NCI-H2107 treated with DMSO at 0.1 percent for 48 hours (cell line): ENCODE results near the gene HIGD1B.
"Not testable (repeated sequence)": the region's sequence is repeated elsewhere in the genome, so short reads cannot be mapped to it uniquely, and the experiment has no call there.

ENCODE experiments used
- DNase-seq: peaks from one replicate; lab custom pipeline; 2025; ENCODE audit not compliant: unreplicated experiment; lab: John Stamatoyannopoulos, UW

Gene HIGD1B

DNA sequence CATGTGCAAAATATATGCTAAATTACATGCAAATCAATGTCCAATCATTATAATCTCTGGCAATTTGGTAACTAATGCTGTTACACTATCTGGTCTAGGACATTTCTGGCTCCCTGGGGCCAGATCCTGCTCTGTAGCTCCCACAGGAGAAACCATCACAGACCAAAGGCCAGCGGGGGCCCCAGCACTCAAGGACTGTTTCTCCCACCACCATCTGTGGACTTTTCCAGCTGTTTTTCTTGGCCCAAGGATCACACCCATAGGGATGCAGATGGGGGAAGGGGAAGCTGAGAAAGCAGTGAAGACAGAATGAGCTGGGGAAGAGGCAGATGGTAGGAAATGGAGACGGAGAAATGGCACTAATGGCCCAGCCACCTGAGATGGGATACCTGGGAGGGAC is at the start of gene HIGD1B:
HIGD1B (plus strand) TSS at position 298 of the 400 bp plus-strand sequence. CDS start 270 bp downstream, outside the sequence.
- no peak for DNase-seq

DNA sequence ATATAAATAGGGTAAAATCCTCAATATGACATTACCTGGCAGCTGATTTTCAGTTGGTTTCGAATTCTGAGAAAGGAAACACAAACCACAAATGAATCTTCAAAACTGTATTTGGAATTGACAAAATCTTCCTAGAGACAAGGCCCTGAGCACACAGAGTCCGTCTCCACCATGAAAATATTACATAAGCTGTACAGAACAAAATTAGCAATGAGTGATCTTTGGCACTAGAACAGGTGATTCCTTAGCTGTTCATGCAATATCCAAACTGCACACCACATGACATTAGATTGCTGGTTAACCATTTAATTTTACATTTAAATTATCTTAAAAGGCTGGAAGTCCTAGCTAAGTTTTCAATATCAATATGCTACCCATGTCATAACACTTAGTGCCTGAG is 49.3 kb upstream of the HIGD1B start:
- DNase-seq = no peak

GRCh38 chr17:44801880-44802279 is 45.8 kb upstream of the HIGD1B start:
- DNase-seq = no peak

DNA sequence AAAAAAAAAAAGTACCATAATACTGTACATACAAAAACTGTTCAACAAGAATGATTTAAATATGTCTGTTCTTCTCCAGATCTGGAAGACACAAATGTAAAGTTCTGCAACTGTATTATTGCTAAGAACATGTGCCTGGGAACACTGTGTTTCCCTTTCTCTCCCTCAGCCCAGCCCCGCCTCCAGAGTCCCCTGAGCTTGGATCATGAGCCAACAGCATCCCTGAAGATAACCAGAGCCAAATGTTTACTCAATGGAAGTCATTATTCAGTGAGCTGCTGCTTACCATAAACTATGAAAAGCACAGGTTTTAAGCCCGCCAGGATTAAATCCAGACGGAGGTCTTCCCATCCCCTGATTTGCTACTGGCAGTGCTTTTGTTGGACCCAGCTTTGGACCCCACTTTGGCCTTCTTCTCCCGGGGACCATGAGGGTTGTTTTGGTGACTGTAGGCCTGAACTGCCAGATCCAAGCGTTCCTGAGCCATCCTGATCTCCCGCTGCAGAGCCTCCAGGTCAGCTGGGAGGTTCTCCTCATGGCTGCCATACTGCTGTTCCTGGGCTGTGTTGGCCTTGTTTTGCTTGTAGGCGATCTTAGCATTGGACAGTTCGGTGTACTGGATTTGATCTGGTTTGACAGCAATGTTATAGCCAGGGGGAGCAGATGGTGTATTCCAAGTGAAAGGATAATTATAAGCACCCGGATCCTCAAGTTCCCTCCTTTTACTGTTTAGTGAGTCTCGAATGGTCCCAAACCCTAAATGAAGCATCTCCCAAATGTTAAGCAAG is 43.2 kb upstream of the HIGD1B start:
- no peak for DNase-seq

- no peak for DNase-seq
These were observed 40.4 kb upstream of the HIGD1B start for GRCh38 chr17:44807093-44807816.

- DNase-seq = no peak
These were observed 39.9 kb upstream of the HIGD1B start for GRCh38 chr17:44807817-44808155.

GRCh38 chr17:44808156-44808555 is 39.5 kb upstream of the HIGD1B start:
- no peak for DNase-seq

GRCh38 chr17:44808656-44809388 is 38.9 kb upstream of the HIGD1B start:
- not testable (repeated sequence) for DNase-seq

- no peak for DNase-seq
These were observed 35.4 kb upstream of the HIGD1B start for GRCh38 chr17:44812263-44812662.

- DNase-seq = not testable (repeated sequence)
These were observed 29.2 kb upstream of the HIGD1B start for GRCh38 chr17:44818508-44818907.

GRCh38 chr17:44820631-44821212 is 27.0 kb upstream of the HIGD1B start:
- DNase-seq = peak; percentile 87

- DNase-seq = not testable (repeated sequence)
These were observed 22.4 kb upstream of the HIGD1B start for GRCh38 chr17:44825236-44825635.

GRCh38 chr17:44826123-44826790 is 21.4 kb upstream of the HIGD1B start:
- DNase-seq = no peak

GRCh38 chr17:44827863-44828262 is 19.8 kb upstream of the HIGD1B start:
- DNase-seq = no peak

DNA sequence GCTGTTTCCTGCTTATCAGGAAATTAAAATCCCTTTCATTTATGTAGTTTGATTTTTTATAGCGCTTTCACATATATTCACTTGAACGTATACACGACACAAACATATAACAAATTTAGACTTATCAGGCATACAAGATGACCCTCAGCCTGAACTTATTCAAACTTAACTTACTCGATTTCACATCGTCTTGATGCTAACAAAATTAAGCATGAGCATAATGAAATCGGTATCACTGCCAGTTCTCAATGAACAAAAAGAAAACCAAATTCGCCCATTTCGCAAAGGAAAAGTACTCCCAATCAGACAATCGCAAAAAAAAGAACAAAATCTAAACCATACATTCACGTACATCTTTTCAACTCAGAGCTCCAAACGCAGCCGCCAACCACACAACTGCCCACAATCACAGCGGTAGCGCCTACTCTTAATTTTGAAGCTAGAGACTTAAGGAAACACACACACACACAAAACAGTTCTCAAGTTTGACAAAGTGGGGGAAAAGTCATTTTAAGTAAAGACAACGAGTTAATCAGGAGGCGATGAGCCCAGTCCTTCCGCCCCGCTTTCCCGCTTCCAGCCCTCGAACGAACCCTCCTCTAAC is 18.7 kb upstream of the HIGD1B start:
- no peak for DNase-seq

DNA sequence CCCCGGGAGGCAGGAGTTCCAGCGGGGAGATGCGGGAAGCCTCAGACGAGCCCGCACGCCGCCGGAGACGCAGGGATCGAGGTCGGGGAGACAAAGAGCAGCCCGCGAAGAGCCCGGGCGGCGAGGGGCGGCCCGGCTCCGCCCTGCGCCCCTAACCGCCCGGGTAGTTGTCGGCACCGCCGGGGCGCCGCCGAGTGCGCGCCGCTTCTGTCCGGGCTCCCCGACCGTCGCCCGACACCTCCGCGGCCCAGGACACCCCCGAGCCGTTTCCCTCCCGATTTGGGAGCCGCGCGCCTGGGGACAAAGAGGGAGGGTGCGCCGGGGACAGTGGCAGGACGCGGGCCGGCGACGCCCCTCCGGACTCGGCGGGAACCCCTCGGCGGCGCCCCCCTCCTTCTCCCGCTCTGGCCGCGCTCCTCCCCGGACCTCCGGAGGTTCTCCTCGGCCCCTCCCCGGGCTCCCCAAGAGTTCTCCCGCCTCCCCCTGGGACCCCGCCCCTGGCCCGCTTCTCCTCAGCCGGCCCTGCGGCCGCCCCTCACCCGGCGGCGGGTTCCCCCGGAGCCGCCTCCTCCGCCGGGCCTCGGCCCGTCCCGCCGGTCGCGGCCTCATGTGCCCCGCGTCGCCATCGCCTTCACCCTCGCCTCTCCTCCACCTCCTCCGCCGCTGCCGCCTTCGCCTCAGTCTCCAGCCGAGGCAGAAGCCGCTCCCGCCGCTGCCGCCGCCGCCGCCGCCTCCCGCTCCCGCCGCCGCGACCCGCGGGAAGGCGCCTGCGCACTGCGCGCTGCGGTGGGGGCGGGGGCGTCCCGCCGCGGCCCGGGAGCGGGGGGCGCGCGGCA is 17.9 kb upstream of the HIGD1B start, which contains the start of gene GJC1:
GJC1 (minus strand) TSS at position 765 of the 836 bp plus-strand sequence. CDS start 24,470 bp downstream, outside the sequence.
- no peak for DNase-seq

DNA sequence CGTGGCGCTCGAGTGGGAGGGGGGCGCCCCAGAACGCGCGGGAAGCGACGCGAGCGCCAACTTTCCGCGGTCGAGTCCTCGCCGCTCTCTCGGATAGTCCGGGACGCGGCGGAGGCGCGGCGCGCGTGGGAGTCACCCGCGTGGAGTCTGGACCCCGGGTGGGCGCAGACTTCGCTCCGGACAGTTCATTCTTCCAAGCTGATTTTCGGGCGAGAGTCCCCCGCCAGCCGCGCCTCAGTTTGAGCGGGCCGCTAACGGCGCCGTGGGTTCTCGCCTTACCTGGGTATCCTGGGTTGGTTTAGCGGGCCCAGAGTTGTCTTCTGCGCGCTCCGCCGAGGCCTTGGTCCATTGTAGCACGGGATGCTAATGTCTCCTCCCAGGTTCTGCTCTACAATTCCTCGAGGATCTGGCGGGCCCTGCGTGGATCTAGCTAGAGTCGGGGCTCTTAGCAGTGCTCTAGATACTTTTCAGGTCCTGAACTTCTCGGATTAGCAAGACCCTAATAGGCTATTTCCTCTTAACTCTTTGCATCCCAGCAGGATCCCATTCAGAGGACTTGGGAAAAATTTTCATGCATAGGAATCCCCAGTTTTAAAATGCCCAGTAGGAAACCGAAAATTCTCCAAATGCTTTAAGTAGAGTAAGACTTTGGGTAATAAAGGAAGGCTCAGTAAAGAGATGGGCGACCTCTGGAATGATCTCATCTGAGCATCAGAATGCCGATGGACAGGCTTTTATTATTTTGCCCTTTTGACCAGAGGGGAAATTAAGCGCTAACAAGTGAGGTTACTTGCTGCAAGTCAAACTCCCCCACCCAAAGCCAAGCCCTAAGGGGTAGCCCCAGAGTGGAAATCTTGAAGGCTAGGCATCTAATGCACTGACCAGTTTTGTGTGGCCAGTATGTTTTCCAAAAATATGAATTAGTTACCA is 17.1 kb upstream of the HIGD1B start:
- no peak for DNase-seq

DNA sequence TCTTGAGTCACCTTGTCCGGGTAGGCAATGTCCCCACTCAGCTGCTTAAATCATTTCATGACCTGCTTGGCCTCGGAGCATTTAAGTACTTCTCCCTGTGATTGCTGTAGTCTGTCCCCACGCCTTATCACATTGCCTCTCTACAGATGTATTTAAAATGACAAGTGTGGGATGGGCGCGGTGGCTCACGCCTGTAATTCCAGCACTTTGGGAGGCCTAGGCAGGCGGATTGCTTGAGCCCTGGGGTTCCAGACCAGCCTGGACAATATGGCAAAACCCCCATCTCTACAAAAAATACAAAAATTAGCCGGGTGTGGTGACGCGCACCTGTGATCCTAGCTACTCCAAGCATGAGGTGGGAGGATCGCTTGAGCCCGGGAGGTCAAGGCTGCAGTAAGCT is 16.3 kb upstream of the HIGD1B start:
- no peak for DNase-seq
